VCaP (cell line): ENCODE data around the gene TLE7.
A peak's percentile ranks its signal among the peaks of the same experiment; 100 is the strongest.

Source experiments
- H3K27ac ChIP-seq: fragments of 450-650 bp; 2 replicates; pipeline ENCODE4 v1.5.1; 2017
- CTCF ChIP-seq: fragments of 450-650 bp; conservative IDR thresholded peaks from 2 replicates; pipeline ENCODE4 v1.5.1; 2017; ENCODE audit warnings: mild to moderate bottlenecking, moderate library complexity

Gene TLE7

GRCh38 chr16:71448274-71448866 is 6.5 kb upstream of the TLE7 start:
- no peak for TF ChIP-seq CTCF
- H3K27ac ChIP-seq = no peak overlapping the region

GRCh38 chr16:71443714-71444113 is 1.9 kb upstream of the TLE7 start:
- no peak for TF ChIP-seq CTCF
- H3K27ac ChIP-seq = no peak overlapping the region

GRCh38 chr16:71441348-71442050 is 355 bp downstream of the TLE7 start:
- 0 out of 2 replicates have a peak, but pooled peaks have one; percentile 7 for TF ChIP-seq CTCF
- H3K27ac ChIP-seq = no peak overlapping the region

GRCh38 chr16:71440669-71441347 is 1.0 kb downstream of the TLE7 start:
- no peak overlapping the region for H3K27ac ChIP-seq
- TF ChIP-seq CTCF = no peak

- H3K27ac ChIP-seq = no peak overlapping the region
- TF ChIP-seq CTCF = no peak
These were observed 2.3 kb downstream of the TLE7 start for GRCh38 chr16:71439523-71439922.

GRCh38 chr16:71436473-71436872 is 5.4 kb downstream of the TLE7 start:
- TF ChIP-seq CTCF = no peak
- no peak overlapping the region for H3K27ac ChIP-seq

GRCh38 chr16:71432906-71433305 is 8.9 kb downstream of the TLE7 start:
- no peak overlapping the region for H3K27ac ChIP-seq
- no peak for TF ChIP-seq CTCF
